Ishikawa (cell line): ENCODE measurements around the gene PDYN.

Experiments used
- CREB1 ChIP-seq: IDR thresholded peaks from 2 replicates; pipeline ENCODE4 v1.6.1; 2012; ENCODE audit warnings: low read depth
- FOXM1 ChIP-seq: IDR thresholded peaks from 2 replicates; pipeline ENCODE4 v1.6.1; 2012; ENCODE audit warnings: low read depth, borderline replicate concordance
- TAF1 ChIP-seq: IDR thresholded peaks from 2 replicates; pipeline ENCODE4 v1.6.1; 2012; ENCODE audit warnings: low read depth, mild to moderate bottlenecking
- TCF12 ChIP-seq: IDR thresholded peaks from 2 replicates; pipeline ENCODE4 v1.6.1; 2012; ENCODE audit warnings: low read depth

DNA sequence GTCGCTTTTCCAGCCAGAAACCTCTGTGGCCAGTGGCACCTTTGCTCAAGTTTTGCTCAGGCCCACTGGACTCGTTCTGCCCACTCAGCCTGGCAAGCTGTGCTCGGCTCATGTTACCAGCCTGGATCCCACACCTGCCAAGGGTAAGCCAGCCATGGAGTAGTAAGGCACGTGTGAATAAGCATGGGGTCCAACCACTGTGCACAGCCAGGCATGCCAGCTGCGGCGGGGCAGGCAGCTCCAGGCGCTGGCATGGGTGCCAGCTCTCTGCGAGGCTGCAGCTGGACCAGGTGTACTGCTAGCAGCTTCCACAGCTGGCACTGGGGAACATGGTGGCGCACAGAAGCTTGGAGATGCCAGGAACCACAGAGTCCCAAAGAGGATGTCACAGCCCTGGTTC, 32.1 kb upstream of the PDYN start:
- TF ChIP-seq FOXM1 = no peak
- no peak for TF ChIP-seq CREB1
- TF ChIP-seq TCF12 = no peak
- no peak for TF ChIP-seq TAF1
